NCI-H1694 treated with DMSO at 0.1 percent for 48 hours (cell line): ENCODE results near the gene MMP1.

Source experiments
- DNase-seq: peaks from one replicate; lab custom pipeline; 2025; lab: John Stamatoyannopoulos, UW

Gene MMP1

DNA sequence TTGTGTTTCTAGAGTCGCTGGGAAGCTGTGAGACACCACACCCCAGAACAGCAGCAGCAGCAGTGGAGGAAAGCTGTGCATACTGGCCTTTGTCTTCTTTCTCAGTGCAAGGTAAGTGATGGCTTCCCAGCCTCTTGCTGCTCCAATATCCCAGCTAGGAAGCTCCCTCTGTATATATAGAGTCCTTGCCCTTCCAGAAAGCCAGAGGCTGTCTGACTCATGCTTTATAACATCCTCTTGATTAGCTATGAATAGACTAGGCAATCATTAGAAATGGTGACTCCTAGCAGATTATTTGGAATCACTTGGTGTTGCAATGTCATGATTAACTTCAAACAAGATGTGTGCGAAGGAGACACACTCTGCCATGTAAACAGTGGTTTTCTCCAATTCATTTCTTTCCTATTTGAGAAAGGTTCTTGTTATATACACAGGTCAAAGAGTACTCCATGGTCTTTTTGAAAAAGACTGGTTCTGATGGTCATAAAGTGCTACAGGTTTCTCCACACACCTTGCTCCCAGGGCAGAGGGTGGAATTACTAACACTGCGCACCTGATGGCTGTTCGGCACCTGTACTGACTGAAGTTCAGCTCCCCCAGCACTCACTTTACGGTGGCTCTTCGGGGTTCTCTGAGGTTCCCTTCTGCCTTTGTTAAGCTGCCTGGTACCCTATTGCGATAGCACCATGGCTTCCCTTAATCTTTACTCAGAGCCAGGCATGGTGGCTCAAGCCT, at the start of gene MMP1:
TSS of gene MMP1 (minus strand) at position 149 of the 735 bp plus-strand sequence. CDS start at position 81, 68 bp downstream.
- DNase-seq, result no peak

DNA sequence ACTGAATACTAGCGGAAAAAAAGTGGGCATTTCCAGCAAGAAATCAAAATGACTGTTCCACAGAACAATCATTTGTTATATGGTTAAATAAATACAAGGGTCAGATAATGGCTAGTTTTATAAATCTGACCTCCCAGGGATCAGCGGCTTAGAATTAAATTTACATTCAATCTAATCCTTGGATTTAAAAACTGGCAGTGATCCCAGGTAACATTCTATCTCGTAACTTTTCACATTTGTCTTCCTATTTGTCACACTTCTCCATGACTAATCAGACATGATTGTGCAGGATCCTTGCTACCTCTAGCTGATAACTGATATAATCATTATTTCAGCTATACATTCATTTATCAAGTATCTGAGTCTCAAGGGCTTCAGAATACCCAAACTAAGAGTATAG, 48.3 kb upstream of the MMP1 start:
- no peak for DNase-seq

DNA sequence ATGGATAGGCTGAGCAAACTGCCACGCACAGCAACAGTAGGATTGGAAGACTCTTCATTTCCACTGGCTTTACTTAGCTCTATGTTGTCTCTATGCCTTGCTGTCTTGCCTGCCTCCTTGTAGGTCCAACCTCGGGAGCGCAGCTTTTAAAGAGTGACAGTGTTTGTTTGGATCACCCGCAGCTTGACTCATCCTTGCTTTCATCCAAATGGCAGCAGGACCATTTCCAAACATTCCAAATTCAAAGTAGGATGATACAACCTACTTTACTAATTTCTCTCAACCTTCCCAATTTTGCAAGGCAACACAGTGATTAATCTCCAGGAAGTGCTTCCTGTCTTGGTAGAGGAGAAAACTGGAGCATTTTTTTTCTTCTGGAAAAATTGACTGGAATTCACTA, 45.5 kb upstream of the MMP1 start, which contains the start of gene MMP3:
TSS of gene MMP3 (minus strand) at position 121 of the 400 bp plus-strand sequence. CDS start at position 58, 63 bp downstream.
- DNase-seq, result no peak

DNA sequence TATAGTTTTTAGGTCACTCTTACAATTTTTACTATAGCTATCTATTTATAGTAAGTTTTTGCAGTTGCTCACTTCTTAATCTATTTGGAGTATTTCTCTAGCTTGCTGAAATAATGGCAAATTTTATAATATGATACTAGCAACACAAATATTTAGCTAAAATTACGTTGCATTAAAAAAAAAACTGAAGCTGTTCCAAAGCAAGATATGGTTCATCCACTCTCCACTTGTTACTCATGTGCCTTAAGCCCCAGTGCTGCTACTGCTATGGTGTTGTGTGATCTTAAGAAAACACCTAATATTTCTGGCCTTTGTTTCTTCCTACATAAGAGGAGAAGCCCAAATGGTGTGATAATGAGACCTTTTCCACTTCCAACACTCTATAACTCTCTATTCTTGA, 45.0 kb upstream of the MMP1 start:
- DNase-seq, result no peak

DNA sequence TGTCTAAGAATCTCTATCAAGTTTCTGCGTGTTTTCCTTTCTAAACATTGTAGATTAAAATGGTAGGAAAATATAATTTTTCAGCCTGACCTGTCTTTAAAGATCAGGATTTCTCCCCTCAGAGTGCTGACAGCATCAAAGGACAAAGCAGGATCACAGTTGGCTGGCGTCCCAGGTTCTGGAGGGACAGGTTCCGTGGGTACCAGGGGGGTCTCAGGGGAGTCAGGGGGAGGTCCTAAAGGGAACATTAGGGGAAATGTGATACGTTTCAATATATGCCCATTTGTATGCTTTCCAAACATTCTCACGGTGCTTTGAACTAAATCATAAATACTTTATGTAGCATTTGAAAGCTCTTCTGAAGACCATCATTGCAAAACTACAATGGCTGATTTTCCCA, 42.1 kb upstream of the MMP1 start:
- no peak for DNase-seq

DNA sequence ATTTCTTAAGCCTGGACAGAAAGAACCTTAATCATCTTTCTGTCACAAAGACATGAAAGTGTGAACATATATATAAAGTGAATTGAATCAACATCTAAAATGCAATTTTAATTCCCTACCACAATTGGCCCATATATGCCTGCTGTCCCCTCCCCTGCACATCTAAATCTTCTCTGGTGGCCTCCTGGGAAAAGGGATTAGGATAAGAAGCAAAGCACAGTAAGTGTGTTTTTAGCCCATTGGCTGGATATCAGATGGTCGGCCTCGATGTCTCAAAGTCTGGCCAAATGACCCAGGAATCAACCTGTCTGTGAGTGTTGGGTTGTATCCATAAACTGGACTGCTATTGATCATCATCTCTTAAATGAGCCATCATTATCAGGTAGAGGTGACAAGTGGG, 39.7 kb upstream of the MMP1 start:
- DNase-seq, result no peak

GRCh38 chr11:102837156-102837555, 39.2 kb upstream of the MMP1 start:
- no peak for DNase-seq

GRCh38 chr11:102836290-102836875, 38.4 kb upstream of the MMP1 start:
- no peak for DNase-seq

DNA sequence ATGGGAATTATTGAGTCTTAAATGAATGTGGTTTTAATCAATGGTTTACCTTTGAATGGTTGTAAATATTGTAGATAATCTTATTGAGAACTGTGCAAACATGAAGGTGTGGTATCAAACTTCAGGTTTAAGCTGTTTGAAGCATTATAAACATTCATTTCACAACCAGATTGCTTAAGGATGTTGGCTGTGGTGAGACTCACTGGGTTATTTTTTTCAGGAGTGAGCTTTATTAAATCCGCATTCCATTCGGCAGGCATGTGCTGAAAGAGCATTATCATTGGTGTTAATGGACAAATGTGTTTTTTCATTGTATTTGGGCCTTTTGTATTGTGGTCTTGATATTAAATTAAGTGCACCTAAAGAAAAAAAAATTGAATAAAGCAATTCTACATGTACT, 35.8 kb upstream of the MMP1 start:
- no peak for DNase-seq

DNA sequence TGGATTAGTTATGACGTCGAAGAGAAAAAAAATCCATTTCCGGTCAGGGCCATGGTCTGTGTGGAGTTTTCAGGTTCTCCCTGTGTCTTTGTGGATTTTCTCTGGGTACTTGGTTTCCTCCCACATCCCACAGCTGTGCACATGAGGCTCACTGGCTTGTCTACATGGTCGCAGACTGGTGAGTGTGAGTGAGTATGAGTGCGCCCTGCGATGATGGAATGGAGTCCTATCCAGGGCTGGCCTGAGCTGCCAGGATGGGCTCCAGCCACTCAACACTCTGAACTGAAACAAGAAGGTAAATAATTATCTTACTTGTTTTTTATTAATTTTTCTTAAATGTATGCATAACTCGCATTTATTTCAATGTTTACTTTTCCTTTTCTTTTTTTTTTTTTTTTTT, 34.7 kb upstream of the MMP1 start:
- DNase-seq, result no peak

- no peak for DNase-seq
Measured at GRCh38 chr11:102831489-102832440, 33.8 kb upstream of the MMP1 start.

GRCh38 chr11:102831128-102831488, 33.1 kb upstream of the MMP1 start:
- no peak for DNase-seq

GRCh38 chr11:102830001-102830727, 32.2 kb upstream of the MMP1 start:
- DNase-seq, result no peak

DNA sequence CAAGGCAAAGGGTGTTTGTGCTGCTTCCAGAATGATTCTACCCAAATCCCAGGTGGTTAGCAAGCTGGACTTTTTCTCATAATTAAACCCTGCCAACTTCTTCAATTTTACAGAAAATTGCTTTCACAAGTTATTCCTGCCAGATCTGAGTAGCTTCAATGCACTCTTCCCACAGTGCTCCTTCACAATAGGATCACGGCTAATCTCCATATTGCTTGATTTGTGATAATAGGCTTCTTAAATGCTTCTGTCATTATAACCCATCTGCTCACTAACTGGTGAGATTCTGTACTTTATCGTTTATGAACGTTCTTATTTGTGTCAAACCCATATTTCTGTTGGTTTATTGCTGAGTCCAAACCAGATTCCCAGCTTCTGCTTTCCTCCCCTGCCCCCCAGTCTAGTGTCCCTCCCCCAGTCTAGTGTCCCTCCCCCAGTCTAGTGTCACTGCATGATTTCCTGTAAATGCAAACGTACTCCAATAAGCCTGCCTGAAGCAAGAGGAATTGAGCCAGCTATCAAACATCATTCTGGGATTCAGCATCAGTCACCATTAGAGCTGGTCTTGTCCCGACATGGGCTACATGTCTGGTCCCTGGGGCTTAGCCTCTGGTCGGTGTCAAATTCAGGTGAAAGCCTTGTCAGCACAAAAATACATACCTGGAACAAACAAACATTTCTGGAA, 31.5 kb upstream of the MMP1 start:
- no peak for DNase-seq

DNA sequence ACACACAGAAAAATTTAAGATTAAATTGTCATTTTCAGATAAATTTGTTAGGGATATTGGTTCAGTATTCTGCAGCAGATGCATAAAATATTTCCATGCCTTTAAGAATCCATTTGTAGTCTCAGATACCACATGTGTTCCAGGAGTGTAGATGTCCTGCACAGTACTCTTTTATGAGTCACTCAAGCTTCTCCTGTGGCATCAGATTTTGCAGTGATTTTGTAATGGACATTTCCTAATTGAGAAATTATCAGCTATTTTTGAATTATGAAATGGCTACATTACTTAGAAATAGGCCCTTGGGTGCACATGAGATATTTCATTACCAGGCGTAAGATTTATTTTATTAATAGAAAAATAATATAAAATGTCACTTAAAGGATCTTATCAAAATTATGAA, 26.6 kb upstream of the MMP1 start:
- DNase-seq, result no peak

- no peak for DNase-seq
Measured at GRCh38 chr11:102819491-102819890, 21.5 kb upstream of the MMP1 start.

GRCh38 chr11:102813484-102813883, 15.5 kb upstream of the MMP1 start:
- no peak for DNase-seq

GRCh38 chr11:102812188-102812587, 14.2 kb upstream of the MMP1 start:
- DNase-seq, result no peak

DNA sequence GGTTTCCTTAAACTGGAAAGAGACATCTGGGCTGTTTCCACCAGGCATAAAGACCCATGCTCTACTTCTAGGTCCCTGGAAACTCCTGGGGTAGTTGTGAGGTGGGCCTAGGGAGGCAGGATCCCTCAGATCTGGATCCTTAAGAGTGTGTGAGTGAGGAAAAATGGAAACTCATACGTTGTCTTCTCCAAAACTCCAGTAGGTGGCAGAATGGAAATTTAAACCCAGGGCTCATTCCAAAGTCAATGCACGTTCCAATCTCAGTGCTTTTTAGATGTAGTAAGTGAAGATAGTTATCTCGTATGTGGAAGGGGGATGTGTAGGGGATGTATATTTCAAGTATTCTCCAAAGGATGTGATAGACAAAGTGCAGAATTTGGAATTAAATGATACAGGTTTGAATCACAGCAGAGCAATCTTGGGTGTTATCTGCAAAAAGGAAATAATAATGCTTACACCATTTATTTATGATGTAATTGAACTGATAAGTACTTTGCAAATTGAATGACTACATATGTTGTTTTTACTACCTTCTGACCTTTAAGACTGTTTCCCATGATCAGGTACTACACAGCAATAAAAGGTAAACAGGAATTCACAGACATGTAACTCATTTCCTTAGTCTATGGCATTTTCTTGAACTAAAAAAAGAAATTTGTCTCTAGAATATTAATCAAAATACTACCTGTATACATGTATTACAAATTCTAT, 13.1 kb upstream of the MMP1 start:
- no peak for DNase-seq

DNA sequence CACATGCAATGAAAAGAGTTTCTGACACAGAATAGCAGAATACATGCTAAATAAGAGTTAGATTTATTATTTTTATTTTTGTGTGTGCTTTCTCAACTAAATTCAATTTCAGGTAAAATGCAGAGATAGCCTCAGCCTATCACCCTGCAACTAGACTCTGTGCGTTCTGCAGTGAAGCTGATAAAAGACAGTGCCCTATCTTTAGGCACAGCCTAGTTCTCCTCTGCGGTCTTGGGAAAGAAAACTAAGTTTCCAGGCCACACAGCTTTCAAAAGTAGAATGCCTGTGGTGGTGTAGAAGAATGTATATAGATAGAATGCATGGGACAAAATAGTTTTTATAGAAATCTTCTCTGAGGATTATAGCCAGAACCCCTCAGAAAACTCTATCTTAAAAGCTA, 12.0 kb upstream of the MMP1 start:
- no peak for DNase-seq

- DNase-seq, result no peak
Measured at GRCh38 chr11:102807921-102808320, 10.0 kb upstream of the MMP1 start.
